Suppressor macrophage treated with lipopolysaccharide for 4 hours (primary cell): ENCODE measurements around the gene MGAT4C.
"Not testable (repeated sequence)": the region's sequence is repeated elsewhere in the genome, so short reads cannot be mapped to it uniquely, and the experiment has no call there.

Source experiments
- DNase-seq: peaks from one replicate; pipeline ENCODE4 v3.0.0-alpha.2; 2020

The MGAT4C gene

DNA sequence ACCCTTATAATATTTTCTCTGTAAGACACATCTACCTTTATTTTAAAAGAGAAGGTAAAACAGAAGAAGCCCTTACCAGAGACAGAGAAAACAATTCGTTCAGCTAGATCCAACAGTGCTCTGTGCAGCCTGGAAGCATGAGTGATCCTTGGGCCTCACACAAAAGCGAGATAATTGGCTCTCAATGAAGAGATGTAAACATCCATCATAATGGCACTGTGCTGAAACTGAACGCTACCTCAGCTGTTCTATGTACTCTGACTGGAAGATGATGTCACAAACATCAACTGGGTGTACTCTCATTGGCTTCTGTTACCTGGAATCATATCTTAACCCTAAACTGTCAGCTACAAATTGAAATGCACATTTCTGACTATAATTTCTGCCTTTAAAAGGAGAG is at the start of gene MGAT4C:
Gene MGAT4C, minus strand, starts transcription at position 229 of the 400 bp plus-strand sequence.
- no peak for DNase-seq

DNA sequence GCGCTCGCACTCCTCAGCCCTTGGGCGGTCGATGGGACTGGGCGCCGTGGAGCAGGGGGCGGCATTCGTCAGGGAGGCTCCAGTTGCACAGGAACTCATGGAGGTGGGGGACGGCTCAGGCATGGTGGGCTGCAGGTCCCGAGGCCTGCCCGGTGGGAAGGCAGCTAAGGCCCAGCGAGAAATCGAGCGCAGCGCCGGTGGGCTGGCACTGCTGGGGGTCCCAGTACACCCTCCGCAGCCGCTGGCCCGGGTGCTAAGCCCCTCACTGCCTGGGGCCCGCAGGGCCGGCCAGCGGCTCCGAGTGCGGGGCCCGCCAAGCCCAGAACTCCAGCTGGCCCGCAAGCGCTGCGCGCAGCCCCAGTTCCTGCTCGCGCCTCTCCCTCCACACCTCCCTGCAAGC is 40.2 kb upstream of the MGAT4C start:
- not testable (repeated sequence) for DNase-seq

- no peak for DNase-seq
These were observed 37.6 kb upstream of the MGAT4C start for GRCh38 chr12:86293682-86294240.

- DNase-seq: no peak
These were observed 36.3 kb upstream of the MGAT4C start for GRCh38 chr12:86292480-86292879.

DNA sequence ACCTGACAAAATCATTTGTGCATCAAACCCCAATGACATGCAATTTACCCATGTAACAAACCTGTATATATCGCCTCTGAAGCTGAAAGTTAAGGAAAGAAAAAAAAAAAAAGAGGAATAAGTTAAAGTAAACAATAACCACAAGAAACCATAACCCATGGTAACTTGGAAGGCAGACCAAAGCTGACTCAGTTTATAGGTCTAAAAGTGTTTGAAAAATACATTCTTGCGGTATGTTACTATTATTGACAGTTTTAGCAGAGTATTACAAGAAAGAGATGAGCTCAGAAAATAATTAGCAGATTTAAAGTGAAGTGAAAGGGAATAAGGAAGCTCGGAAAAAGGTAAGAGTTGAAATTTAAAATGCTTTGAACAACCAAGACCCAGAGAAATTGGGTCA is 34.4 kb upstream of the MGAT4C start:
- no peak for DNase-seq

DNA sequence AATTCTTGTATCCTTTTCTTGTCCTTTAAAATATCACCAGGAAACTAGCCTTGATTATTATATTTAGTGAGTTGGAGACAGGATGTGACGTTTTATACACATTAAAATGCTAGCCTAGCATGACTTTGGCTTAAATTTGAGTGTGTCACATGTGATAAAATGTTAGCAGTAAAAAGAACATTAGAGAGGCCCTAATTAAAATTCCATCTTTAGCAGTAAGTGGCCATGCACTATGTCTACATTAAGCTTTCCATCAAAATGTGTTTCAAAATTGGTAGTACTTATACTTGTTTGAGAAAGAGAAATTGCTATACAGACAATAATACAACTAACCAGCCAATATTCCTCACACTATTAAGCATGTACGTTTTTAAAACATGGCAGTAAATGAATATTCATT is 29.9 kb upstream of the MGAT4C start:
- no peak for DNase-seq

- DNase-seq: no peak
These were observed 27.4 kb upstream of the MGAT4C start for GRCh38 chr12:86283620-86284019.

GRCh38 chr12:86275356-86275755 is 19.2 kb upstream of the MGAT4C start:
- no peak for DNase-seq

DNA sequence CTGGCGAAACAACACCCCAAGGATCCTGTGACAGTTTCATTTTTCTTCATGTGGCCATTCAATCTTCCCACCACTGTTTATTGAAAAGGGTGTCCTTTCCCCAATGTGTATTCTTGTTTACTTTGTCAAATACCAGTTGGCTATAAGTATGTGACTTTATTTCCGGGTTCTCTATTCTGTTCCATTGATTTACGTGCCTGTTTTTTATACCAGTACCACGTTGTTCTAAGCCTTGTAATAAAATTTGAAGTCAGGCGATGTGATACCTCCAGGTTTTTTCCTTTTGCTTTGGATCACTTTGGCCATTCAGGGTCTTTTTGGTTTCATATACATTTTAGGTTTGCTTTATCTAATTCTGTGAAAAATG is 9.1 kb upstream of the MGAT4C start:
- DNase-seq: no peak

GRCh38 chr12:86264451-86265328 is 8.5 kb upstream of the MGAT4C start:
- DNase-seq: no peak

DNA sequence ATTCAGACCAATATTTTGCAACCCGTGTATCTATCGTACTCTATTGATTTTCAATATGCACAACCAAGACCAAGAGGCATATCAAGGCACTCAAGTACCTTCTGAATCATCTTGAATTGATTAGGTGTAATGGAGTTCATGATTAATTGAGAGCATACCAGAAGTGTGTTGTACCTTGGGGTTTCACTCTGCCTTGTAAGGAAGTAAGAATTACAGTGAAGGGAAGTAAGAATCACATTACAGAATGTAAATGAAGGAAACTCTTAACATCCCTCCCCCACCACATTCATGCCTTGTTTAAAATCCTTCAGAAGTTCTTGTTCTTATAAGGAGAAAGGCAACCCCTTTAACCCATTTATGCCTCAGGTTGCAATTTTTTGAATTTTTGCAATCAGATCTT is 5.4 kb upstream of the MGAT4C start:
- DNase-seq: no peak

DNA sequence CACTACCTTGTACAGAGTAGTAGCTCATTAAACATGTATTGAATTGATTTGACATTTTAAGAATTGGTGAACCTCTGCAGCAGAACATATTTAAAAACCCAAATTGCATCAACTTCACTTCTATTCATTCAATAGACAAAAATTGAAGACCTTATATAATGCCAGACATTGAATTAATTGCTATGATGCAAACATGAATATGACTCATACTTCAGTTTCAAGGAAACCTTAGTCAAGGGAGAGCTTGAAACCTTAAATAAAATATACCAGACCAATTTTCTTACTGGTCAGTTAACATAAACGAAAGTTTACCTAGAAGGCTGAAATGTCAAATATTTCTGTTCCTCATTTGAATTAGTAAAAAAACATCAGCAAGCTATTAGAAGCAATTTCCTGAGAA is 5.0 kb upstream of the MGAT4C start:
- no peak for DNase-seq

GRCh38 chr12:86260183-86260582 is 4.0 kb upstream of the MGAT4C start:
- no peak for DNase-seq

DNA sequence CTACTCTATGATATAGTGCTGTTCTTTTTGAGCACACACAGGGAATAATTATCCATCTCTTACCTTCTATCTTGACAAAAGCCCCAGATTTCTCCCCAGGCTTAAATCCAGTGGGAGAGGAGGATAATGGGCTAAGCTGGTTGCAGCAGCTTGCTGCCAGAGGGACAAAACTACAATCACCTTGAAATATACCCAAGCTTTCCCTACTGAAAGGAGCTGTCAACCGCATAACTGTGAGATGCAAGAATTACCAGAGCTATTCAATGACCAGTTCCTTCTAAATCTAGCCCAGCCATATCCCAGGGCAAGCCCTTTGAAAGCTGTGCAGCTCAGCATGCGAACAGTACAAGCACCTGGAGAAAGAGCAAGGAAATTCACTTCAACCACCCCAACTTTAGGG is 943 bp upstream of the MGAT4C start:
- no peak for DNase-seq

GRCh38 chr12:86254399-86255107 is 1.6 kb downstream of the MGAT4C start:
- DNase-seq: no peak

DNA sequence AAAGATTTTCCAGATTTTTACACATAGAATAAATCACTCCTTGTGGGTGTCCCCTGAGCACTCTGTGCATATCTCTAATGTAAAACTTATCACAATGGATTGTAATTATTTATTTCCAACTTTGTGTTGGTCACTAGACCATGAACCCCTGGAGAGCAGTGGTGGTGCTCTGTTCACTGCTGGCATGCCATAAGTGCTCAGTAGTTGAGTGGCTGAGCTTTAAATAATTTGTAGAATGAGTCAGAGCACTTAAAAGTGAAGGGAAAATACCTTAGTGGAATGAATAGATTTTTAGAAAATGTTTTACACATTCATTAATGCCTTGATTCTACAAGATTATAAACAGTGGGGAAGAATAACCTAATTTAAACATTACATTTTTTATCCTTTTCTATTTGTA is 6.3 kb downstream of the MGAT4C start:
- no peak for DNase-seq

DNA sequence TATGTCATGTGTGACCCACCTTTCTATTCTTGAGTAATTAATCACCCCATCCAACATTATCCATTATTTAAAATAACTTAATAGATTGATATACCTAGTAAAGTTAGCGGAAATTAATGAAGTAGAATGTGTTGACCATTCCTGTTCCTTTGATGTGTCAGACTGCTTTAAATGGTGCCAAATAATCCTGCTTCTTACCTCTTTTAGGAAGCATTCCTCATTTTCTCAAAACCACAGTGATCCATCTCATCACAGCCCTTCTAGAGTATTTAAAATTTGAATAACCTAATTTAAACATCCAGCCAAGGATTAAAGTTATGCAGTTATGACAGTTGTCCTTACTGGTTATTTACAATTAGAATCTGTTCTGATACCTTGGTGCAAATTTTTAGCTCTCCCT is 6.9 kb downstream of the MGAT4C start:
- DNase-seq: no peak

GRCh38 chr12:86247871-86248270 is 8.3 kb downstream of the MGAT4C start:
- no peak for DNase-seq

DNA sequence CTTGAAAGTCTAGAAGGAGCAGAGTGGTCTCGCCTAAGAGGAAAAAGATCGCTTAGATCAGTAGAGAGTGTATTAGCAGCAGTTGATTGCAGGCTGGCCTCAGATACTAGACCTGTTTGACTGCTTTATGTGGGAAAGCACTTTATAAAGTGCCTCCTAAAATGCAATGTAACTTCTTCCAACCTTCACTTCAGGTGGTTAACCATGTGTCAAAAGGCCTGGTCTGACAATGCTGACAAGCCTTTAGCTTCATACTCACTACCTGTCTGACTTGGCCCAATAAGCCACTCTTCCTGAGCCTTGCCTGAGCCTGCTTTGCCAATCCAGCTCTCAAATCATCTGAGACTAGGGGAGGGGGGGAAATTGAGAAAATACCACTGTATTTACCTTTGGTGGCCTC is 14.6 kb downstream of the MGAT4C start:
- no peak for DNase-seq

GRCh38 chr12:86234316-86234855 is 21.8 kb downstream of the MGAT4C start:
- no peak for DNase-seq

DNA sequence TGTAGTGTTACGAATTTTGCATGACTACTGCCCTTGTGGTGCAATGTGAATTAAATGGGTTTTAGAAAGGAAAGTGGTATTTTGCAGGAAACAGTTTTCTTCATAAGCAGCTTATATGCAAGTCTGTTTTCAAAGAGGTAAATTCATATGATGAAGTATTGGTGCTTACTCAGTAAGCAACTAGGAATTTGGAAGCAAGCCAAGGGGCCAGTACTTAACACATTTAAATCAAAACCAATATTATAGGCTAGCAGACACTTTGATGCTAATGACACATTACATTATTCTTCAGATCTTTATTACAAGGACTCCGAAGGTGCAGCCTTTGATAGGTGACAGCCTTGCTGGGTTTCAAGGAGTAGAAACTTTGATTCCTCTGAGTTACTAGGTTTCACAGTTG is 23.1 kb downstream of the MGAT4C start:
- DNase-seq: no peak

GRCh38 chr12:86230516-86231146 is 25.6 kb downstream of the MGAT4C start:
- DNase-seq: no peak

- no peak for DNase-seq
These were observed 26.4 kb downstream of the MGAT4C start for GRCh38 chr12:86229772-86230171.
